GM21737 (cell line): Measurements from ENCODE around the gene NHLRC4.

Experiments
- ATAC-seq: cut with Tn5 transposase; IDR thresholded peaks from one replicate; pipeline ENCODE4 v1.9.1; 2021; ENCODE audit warnings: mild to moderate bottlenecking, moderate library complexity; ENCODE audit not compliant: unreplicated experiment

NHLRC4 gene

GRCh38 chr16:530111-530817 lies 36.5 kb upstream of the NHLRC4 start:
- ATAC-seq, result no peak

- no peak for ATAC-seq
These were observed 35.2 kb upstream of the NHLRC4 start for GRCh38 chr16:531494-532125.

- ATAC-seq, result no peak
These were observed 33.2 kb upstream of the NHLRC4 start for GRCh38 chr16:533391-534123.

GRCh38 chr16:534135-534534 lies 32.7 kb upstream of the NHLRC4 start:
- ATAC-seq, result no peak

- no peak for ATAC-seq
These were observed 31.9 kb upstream of the NHLRC4 start for GRCh38 chr16:534856-535445.

- no peak for ATAC-seq
These were observed 31.1 kb upstream of the NHLRC4 start for GRCh38 chr16:535446-536405.

GRCh38 chr16:536746-537145 lies 30.1 kb upstream of the NHLRC4 start:
- ATAC-seq, result no peak

GRCh38 chr16:537415-538335 lies 29.1 kb upstream of the NHLRC4 start:
- ATAC-seq, result no peak

- no peak for ATAC-seq
These were observed 26.8 kb upstream of the NHLRC4 start for GRCh38 chr16:539901-540530.

GRCh38 chr16:540645-541340 lies 26.0 kb upstream of the NHLRC4 start:
- ATAC-seq, result no peak

- ATAC-seq, result no peak
These were observed 23.3 kb upstream of the NHLRC4 start for GRCh38 chr16:543301-544164.

- no peak for ATAC-seq
These were observed 22.3 kb upstream of the NHLRC4 start for GRCh38 chr16:544517-544916.

GRCh38 chr16:546909-547770 lies 19.7 kb upstream of the NHLRC4 start:
- no peak for ATAC-seq

GRCh38 chr16:548586-548985 lies 18.2 kb upstream of the NHLRC4 start:
- ATAC-seq, result no peak

GRCh38 chr16:549544-550263 lies 17.1 kb upstream of the NHLRC4 start:
- ATAC-seq, result no peak

GRCh38 chr16:551210-551609 lies 15.6 kb upstream of the NHLRC4 start:
- no peak for ATAC-seq
